Naive thymus-derived CD4-positive, alpha-beta T cell (primary cell): ENCODE results near the gene CACNA1G. TPM values are rescaled to one million over a fixed set of nuclear protein-coding genes. Genes with fewer than 3 reads are reported as not detected.

Source experiments
- ATAC-seq: fragments of 150-1000 bp; cut with Tn5 transposase; 2 replicates; pipeline ENCODE4 v1.10.0; 2021; ENCODE audit warnings: mild to moderate bottlenecking, moderate library complexity
- CTCF ChIA-PET: fragments of 350-600 bp; sonication (Branson Sonifier 250); formaldehyde crosslinking; loops from one replicate; lab custom pipeline; 2021; ENCODE audit warnings: antibody characterized with exemption; lab: Charles Lee
- POLR2A ChIA-PET: fragments of 350-600 bp; sonication (Branson Sonifier 250); formaldehyde crosslinking; loops from one replicate; lab custom pipeline; 2021; ENCODE audit warnings: antibody characterized with exemption, inconsistent platforms; lab: Charles Lee
- DNase-seq, 9 donors: peaks; one replicate each; pipeline versions ENCODE4 v3.0.0 to v3.0.0-alpha.2; 2020 to 2022; ENCODE audit warnings: mixed read lengths in 1 of 9
- H3K27ac ChIP-seq: one replicate; pipeline ENCODE4 v1.7.0; 2013; ENCODE audit warnings: mild to moderate bottlenecking, low read depth, low read length, moderate library complexity
- H3K27me3 ChIP-seq, 2 donors: one replicate each; pipeline ENCODE4 v1.7.0; 2013; ENCODE audit warnings: low read length in 2 of 2, mild to moderate bottlenecking in 2 of 2, moderate library complexity in 2 of 2; ENCODE audit not compliant: control insufficient read depth in 2 of 2, insufficient read depth in 2 of 2
- H3K36me3 ChIP-seq, 3 experiments: 1 replicate in 2 of 3; 2 replicates in 1 of 3; pipeline ENCODE4 v1.7.0; 2013; ENCODE audit warnings: low read length in 3 of 3, mild to moderate bottlenecking in 3 of 3, moderate library complexity in 1 of 3; ENCODE audit not compliant: insufficient read depth in 3 of 3, control insufficient read depth in 2 of 3
- H3K4me1 ChIP-seq, 2 donors: one replicate each; pipeline ENCODE4 v1.7.0; 2013; ENCODE audit warnings: low read length in 2 of 2, mild to moderate bottlenecking in 2 of 2, moderate library complexity in 1 of 2; ENCODE audit not compliant: control insufficient read depth in 2 of 2, insufficient read depth in 2 of 2
- H3K4me3 ChIP-seq: 2 replicates; pipeline ENCODE4 v1.7.0; 2013; ENCODE audit warnings: mild to moderate bottlenecking, low read length
- H3K9me3 ChIP-seq, 3 experiments: 1 replicate in 2 of 3; 2 replicates in 1 of 3; pipeline ENCODE4 v1.7.0; 2013; ENCODE audit warnings: low read length in 3 of 3; ENCODE audit not compliant: control insufficient read depth in 2 of 3
- H3K27ac Mint-ChIP-seq, 9 donors: one replicate each; pipeline ENCODE4 v1.8.0; 2020 to 2022; ENCODE audit warnings: mixed read lengths in 9 of 9, mild to moderate bottlenecking in 8 of 9, moderate library complexity in 5 of 9, inconsistent platforms in 2 of 9
- H3K27me3 Mint-ChIP-seq, 5 donors: one replicate each; pipeline ENCODE4 v1.8.0; 2021 to 2022; ENCODE audit warnings: mixed read lengths in 5 of 5, mild to moderate bottlenecking in 1 of 5
- H3K36me3 Mint-ChIP-seq, 5 donors: one replicate each; pipeline ENCODE4 v1.8.0; 2020 to 2022; ENCODE audit warnings: mixed read lengths in 5 of 5, mild to moderate bottlenecking in 3 of 5, inconsistent platforms in 1 of 5
- H3K4me1 Mint-ChIP-seq, 7 donors: one replicate each; pipeline ENCODE4 v1.8.0; 2020 to 2022; ENCODE audit warnings: mixed read lengths in 7 of 7, mild to moderate bottlenecking in 3 of 7, inconsistent platforms in 1 of 7
- H3K4me3 Mint-ChIP-seq, 10 donors: one replicate each; pipeline ENCODE4 v1.8.0; 2020 to 2022; ENCODE audit warnings: mild to moderate bottlenecking in 10 of 10, mixed read lengths in 10 of 10, moderate library complexity in 6 of 10, inconsistent platforms in 2 of 10
- H3K9me3 Mint-ChIP-seq, 11 donors: one replicate each; pipeline ENCODE4 v1.8.0; 2020 to 2022; ENCODE audit warnings: mixed read lengths in 11 of 11, mild to moderate bottlenecking in 4 of 11, inconsistent platforms in 1 of 11, moderate library complexity in 1 of 11
- intact Hi-C, 2 donors: fragments of 100-400 bp; cut with micrococcal nuclease; formaldehyde crosslinking; loops; one replicate each; pipeline ENCODE4 v1.15.1; 2023
- polyA plus RNA-seq, 2 donors: library from polyadenylated mRNA; unstranded; fragments of 300-500 nt; fragmentation: Illumina TruSeq; gene quantifications; one replicate each; pipeline ENCODE4 v1.2.3, GENCODE V29; 2021
- total RNA-seq, 6 experiments: library from RNA in 5 of 6; stranded (reverse) in 5 of 6; gene quantifications; 1 replicate in 5 of 6; 2 replicates in 1 of 6; pipeline ENCODE4 v1.2.3 and lab custom pipeline; 2021 to 2026

CACNA1G gene
- total and polyA plus RNA-seq, 7 experiments from 2014 or later = not detected

- Mint-ChIP-seq H3K4me1 (peaks cover 0 to 2% (median 0%) of the 10 kb centered on the region in 7 donors), H3K4me3 (no peak overlapping the region), H3K27ac (no peak overlapping the region), H3K27me3 (peaks cover 6 to 29% (median 13%) of the 10 kb centered on the region in 5 donors), H3K36me3 (no peaks in the 10 kb centered on the region), H3K9me3 (peaks cover 0 to 2% (median 0%) of the 10 kb centered on the region in 11 donors)
- H3K9me3 ChIP-seq = no peaks in the 10 kb centered on the region
- no peaks in the 10 kb centered on the region for H3K27me3 ChIP-seq
- no peak overlapping the region for H3K4me3 ChIP-seq
- no peaks in the 10 kb centered on the region for H3K4me1 ChIP-seq
- ATAC-seq (no peak), DNase-seq (no peak)
- ChIA-PET CTCF (no interaction called here), POLR2A (no interaction called here)
- intact Hi-C loops = no loop called here
- H3K36me3 ChIP-seq = no peaks in the 10 kb centered on the region
- H3K27ac ChIP-seq = no peak overlapping the region
Observed at GRCh38 chr17:50580646-50581045, 20.1 kb downstream of the CACNA1G start.

- CTCF ChIA-PET = no interaction called here
- H3K4me1 ChIP-seq = no peaks in the 10 kb centered on the region
Observed at GRCh38 chr17:50581316-50581715, 20.8 kb downstream of the CACNA1G start.

GRCh38 chr17:50582741-50583140 is 22.2 kb downstream of the CACNA1G start:
- Mint-ChIP-seq H3K27ac (no peak overlapping the region), H3K4me1 (peaks cover 0 to 2% (median 0%) of the 10 kb centered on the region in 7 donors), H3K9me3 (peaks cover 0 to 2% (median 0%) of the 10 kb centered on the region in 11 donors), H3K4me3 (no peak overlapping the region), H3K27me3 (peaks cover 6 to 29% (median 16%) of the 10 kb centered on the region in 5 donors), H3K36me3 (no peaks in the 10 kb centered on the region)
- intact Hi-C loops = no loop called here
- no peak overlapping the region for H3K4me3 ChIP-seq
- H3K27me3 ChIP-seq = no peaks in the 10 kb centered on the region
- H3K9me3 ChIP-seq = no peaks in the 10 kb centered on the region
- POLR2A ChIA-PET = no interaction called here
- CTCF ChIA-PET = interaction anchor here (1.0 kb wide), 1 partner anchor 36 kb away, joined by 3 read pairs; no protein-coding TSS in a partner anchor
- DNase-seq (no peak), ATAC-seq (no peak)
- no peaks in the 10 kb centered on the region for H3K36me3 ChIP-seq
- no peak overlapping the region for H3K27ac ChIP-seq
- no peaks in the 10 kb centered on the region for H3K4me1 ChIP-seq

More at GRCh38 chr17:50581316-50581715, 20.8 kb downstream of the CACNA1G start:
- Histone ChIP-seq H3K36me3 (no peaks in the 10 kb centered on the region), H3K9me3 (no peaks in the 10 kb centered on the region), H3K27ac (no peak overlapping the region), H3K4me3 (no peak overlapping the region), H3K27me3 (no peaks in the 10 kb centered on the region)
- no peak overlapping the region for H3K27ac Mint-ChIP-seq
- intact Hi-C loops = no loop called here
- DNase-seq = no peak
- peaks cover 0 to 2% (median 0%) of the 10 kb centered on the region in 11 donors for H3K9me3 Mint-ChIP-seq
- H3K4me3 Mint-ChIP-seq = no peak overlapping the region
- peaks cover 0 to 2% (median 0%) of the 10 kb centered on the region in 7 donors for H3K4me1 Mint-ChIP-seq
- peaks cover 6 to 29% (median 13%) of the 10 kb centered on the region in 5 donors for H3K27me3 Mint-ChIP-seq
- POLR2A ChIA-PET = no interaction called here
- no peaks in the 10 kb centered on the region for H3K36me3 Mint-ChIP-seq
- no peak for ATAC-seq

- Histone ChIP-seq H3K4me3 (no peak overlapping the region), H3K27me3 (no peaks in the 10 kb centered on the region), H3K36me3 (no peaks in the 10 kb centered on the region), H3K27ac (no peak overlapping the region), H3K4me1 (no peaks in the 10 kb centered on the region), H3K9me3 (no peaks in the 10 kb centered on the region)
- Mint-ChIP-seq H3K9me3 (peaks cover 0 to under 1% (median 0%) of the 10 kb centered on the region in 11 donors), H3K4me3 (no peak overlapping the region), H3K27me3 (peaks cover 5 to 27% (median 15%) of the 10 kb centered on the region in 5 donors), H3K4me1 (peaks cover 0 to 1% (median 0%) of the 10 kb centered on the region in 7 donors), H3K27ac (no peak overlapping the region), H3K36me3 (no peaks in the 10 kb centered on the region)
- POLR2A ChIA-PET = no interaction called here
- DNase-seq (no peak), ATAC-seq (no peak)
- intact Hi-C loops = no loop called here
- CTCF ChIA-PET = no interaction called here
Observed at GRCh38 chr17:50583641-50584040, 23.1 kb downstream of the CACNA1G start.

GRCh38 chr17:50584116-50584515 is 23.6 kb downstream of the CACNA1G start:
- no peak overlapping the region for H3K27ac Mint-ChIP-seq
- DNase-seq = no peak

GRCh38 chr17:50584749-50585148 is 24.2 kb downstream of the CACNA1G start:
- no peaks in the 10 kb centered on the region for H3K27me3 ChIP-seq
- ChIA-PET CTCF (no interaction called here), POLR2A (no interaction called here)
- Mint-ChIP-seq H3K4me1 (no peaks in the 10 kb centered on the region), H3K36me3 (no peaks in the 10 kb centered on the region), H3K27me3 (peaks cover 0 to 27% (median 14%) of the 10 kb centered on the region in 5 donors), H3K4me3 (no peak overlapping the region), H3K27ac (no peak overlapping the region), H3K9me3 (no peaks in the 10 kb centered on the region)
- H3K9me3 ChIP-seq = no peaks in the 10 kb centered on the region
- intact Hi-C loops = no loop called here
- no peaks in the 10 kb centered on the region for H3K36me3 ChIP-seq
- DNase-seq (no peak), ATAC-seq (no peak)
- no peak overlapping the region for H3K27ac ChIP-seq
- no peak overlapping the region for H3K4me3 ChIP-seq
- H3K4me1 ChIP-seq = no peaks in the 10 kb centered on the region

More at GRCh38 chr17:50584116-50584515, 23.6 kb downstream of the CACNA1G start:
- ATAC-seq = no peak
- H3K9me3 ChIP-seq = no peaks in the 10 kb centered on the region
- intact Hi-C loops = no loop called here
- H3K4me3 ChIP-seq = no peak overlapping the region
- no peaks in the 10 kb centered on the region for H3K27me3 ChIP-seq
- H3K27ac ChIP-seq = no peak overlapping the region
- Mint-ChIP-seq H3K36me3 (no peaks in the 10 kb centered on the region), H3K27me3 (peaks cover under 1 to 24% (median 14%) of the 10 kb centered on the region in 5 donors), H3K9me3 (no peaks in the 10 kb centered on the region), H3K4me1 (no peaks in the 10 kb centered on the region), H3K4me3 (no peak overlapping the region)
- ChIA-PET CTCF (no interaction called here), POLR2A (no interaction called here)
- no peaks in the 10 kb centered on the region for H3K4me1 ChIP-seq
- no peaks in the 10 kb centered on the region for H3K36me3 ChIP-seq

GRCh38 chr17:50585346-50585745 is 24.8 kb downstream of the CACNA1G start:
- ChIA-PET CTCF (no interaction called here), POLR2A (no interaction called here)
- Histone ChIP-seq H3K36me3 (no peaks in the 10 kb centered on the region), H3K27me3 (no peaks in the 10 kb centered on the region), H3K4me3 (no peak overlapping the region), H3K27ac (no peak overlapping the region), H3K4me1 (no peaks in the 10 kb centered on the region), H3K9me3 (no peaks in the 10 kb centered on the region)
- Mint-ChIP-seq H3K4me3 (no peak overlapping the region), H3K9me3 (no peaks in the 10 kb centered on the region), H3K36me3 (no peaks in the 10 kb centered on the region), H3K4me1 (no peaks in the 10 kb centered on the region), H3K27ac (no peak overlapping the region), H3K27me3 (peaks cover 0 to 27% (median 14%) of the 10 kb centered on the region in 5 donors)
- DNase-seq = no peak
- intact Hi-C loops = no loop called here
- no peak for ATAC-seq
